Ovary (tissue), 3 donors: Measurements from ENCODE around the gene TF.

ENCODE experiments used
- POLR2A ChIP-seq: fragments of 450-650 bp; IDR thresholded peaks from one replicate; pipeline ENCODE4 v1.6.1; 2017; ENCODE audit warnings: antibody characterized with exemption, mild to moderate bottlenecking, moderate library complexity
- TF ChIP-seq, protein P1 (sequence below), 3 donors: fragments of 450-650 bp in 2 of 3; fragments of 200-600 bp in 1 of 3; IDR thresholded peaks; one replicate each; pipeline versions ENCODE4 v1.5.1 to v1.8.0; 2016 to 2022; ENCODE audit warnings: antibody characterized with exemption in 3 of 3, mild to moderate bottlenecking in 1 of 3
- donor health status: DM: no; HTN: no; CAD: no.

- no peak for TF ChIP-seq POLR2A
- TF ChIP-seq, protein P1, sequence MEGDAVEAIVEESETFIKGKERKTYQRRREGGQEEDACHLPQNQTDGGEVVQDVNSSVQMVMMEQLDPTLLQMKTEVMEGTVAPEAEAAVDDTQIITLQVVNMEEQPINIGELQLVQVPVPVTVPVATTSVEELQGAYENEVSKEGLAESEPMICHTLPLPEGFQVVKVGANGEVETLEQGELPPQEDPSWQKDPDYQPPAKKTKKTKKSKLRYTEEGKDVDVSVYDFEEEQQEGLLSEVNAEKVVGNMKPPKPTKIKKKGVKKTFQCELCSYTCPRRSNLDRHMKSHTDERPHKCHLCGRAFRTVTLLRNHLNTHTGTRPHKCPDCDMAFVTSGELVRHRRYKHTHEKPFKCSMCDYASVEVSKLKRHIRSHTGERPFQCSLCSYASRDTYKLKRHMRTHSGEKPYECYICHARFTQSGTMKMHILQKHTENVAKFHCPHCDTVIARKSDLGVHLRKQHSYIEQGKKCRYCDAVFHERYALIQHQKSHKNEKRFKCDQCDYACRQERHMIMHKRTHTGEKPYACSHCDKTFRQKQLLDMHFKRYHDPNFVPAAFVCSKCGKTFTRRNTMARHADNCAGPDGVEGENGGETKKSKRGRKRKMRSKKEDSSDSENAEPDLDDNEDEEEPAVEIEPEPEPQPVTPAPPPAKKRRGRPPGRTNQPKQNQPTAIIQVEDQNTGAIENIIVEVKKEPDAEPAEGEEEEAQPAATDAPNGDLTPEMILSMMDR (IDR thresholded peaks at IDR 0.05), result no peak
These were observed 86.6 kb downstream of the TF start for GRCh38 chr3:133832802-133833144.
